GF-D8 (cell line): ENCODE results near the gene TRAPPC10.

Experiments used
- DNase-seq: peaks from one replicate; lab custom pipeline; 2025; lab: John Stamatoyannopoulos, UW

The TRAPPC10 gene

DNA sequence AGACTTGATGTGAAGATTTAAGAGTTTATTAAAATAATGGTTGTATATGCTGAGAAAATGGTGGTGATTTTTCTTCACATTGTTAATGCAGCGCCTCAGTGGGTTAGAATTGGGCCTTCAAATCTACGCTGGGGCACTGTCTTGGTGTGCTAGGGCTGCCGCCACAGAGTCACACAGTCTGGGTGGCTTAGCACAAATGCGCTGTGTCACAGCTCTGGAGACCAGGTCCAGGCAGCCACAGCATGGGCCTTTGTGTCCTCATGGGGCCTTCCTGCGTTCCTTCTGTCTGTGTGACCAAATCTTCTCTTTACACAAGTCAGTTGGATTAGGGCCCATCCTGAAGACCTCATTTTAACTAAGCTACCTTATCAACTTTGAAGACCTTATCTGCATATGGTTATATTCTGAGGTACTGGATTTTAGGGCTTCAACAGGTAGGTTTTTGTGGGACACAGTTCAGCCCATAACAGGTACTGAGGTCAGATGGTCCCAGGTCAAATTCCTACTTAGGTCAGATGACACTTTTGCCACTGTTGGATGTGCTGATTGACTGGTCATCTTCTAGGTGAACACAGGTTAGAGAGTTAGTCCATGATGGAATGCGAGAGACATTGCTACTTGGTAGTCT, 17.5 kb downstream of the TRAPPC10 start:
- DNase-seq = no peak

DNA sequence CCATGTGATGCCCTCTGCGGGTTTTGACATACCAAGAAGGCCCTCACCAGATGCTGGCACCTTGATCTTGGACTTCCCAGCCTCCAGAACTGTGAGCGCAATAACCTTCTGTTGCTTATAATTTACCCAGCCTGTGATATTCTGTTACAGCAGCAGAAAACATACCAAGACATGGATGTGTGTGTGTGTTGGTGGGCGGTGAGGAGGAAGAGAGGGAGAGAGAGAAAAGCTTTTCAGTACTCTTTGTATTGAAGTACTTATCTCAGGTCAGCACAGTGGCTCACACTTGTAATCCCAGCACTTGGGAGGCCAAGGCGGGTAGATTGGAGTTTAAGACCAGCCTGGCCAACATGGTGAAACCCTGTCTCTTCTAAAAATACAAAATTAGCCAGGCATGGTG, 23.1 kb downstream of the TRAPPC10 start:
- DNase-seq = no peak

DNA sequence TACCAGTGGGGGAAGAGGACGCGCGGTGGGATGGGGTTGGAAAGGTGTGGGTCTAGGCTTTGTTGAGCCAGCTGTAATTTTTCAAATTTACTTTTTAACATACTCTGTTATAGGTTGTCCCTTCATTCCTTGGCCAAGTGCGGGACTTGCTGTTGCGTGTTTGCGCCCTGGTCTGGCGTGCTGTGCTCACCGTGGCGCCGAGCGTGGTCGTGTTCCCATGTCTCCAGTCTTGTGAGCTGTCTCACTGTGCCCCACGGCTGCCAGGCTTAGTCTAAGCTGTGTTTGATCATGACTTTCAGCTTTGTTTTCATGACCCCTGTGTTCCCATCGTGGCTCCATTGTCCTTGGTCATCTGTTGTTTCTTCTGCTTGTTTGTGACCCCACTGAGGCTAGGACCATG, 26.0 kb downstream of the TRAPPC10 start:
- DNase-seq = no peak

DNA sequence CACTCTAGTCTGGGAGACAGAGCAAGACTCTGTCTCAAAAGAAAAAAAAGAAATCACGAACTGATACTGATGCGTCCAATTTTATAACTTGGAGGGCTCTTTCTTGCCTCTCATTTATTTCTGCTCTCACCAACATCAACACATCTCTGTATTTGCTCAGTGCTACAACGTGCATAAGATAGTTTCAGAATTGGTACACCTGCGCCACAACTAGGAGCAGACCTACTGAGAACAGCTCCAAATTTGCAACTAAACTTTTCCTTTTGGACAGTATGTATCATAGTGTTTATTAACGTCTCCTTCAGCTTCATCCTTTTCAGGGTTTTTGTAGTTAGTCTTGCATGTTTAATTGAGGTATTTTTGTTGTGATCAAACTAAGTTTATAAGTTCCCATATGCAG, 27.7 kb downstream of the TRAPPC10 start:
- DNase-seq = no peak

DNA sequence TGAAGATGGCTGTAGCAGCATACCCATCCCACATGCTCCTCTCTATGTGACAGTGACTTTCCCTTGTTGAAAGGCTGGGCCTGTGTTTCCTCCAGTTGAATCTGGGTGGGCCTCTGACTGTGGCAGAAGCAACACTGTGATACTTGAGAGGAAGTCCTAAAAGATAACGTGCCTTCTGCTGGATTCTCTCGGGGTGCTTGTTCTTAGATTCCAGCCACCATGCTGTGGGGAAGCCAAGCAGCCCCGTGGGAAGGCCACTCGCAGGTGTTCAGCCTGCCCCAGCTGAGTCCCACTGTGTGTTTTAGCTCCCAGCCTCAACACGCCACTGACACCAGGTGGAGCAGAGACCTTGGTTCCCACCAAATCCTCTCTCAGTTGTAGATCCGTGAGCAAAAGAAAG, 31.5 kb downstream of the TRAPPC10 start:
- DNase-seq = no peak

DNA sequence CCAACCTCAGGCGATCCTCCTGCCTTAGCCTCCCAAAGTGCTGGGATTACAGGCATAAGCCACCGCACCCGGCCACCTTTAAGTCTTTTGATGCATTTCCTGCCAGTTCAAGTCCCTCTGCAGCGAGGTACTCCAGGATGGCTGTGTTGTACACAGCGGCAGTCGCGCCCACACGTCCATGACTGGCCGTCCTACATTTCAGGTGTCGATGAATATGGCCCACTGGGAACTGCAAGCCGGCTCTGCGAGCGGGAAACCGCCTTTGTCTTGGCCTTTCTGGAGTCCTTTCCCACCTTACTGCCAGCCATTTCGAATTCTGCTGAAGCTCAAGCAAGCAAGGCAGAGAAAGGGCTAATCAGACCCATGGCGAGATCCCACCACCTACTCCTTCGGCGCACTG, 34.6 kb downstream of the TRAPPC10 start:
- no peak for DNase-seq

DNA sequence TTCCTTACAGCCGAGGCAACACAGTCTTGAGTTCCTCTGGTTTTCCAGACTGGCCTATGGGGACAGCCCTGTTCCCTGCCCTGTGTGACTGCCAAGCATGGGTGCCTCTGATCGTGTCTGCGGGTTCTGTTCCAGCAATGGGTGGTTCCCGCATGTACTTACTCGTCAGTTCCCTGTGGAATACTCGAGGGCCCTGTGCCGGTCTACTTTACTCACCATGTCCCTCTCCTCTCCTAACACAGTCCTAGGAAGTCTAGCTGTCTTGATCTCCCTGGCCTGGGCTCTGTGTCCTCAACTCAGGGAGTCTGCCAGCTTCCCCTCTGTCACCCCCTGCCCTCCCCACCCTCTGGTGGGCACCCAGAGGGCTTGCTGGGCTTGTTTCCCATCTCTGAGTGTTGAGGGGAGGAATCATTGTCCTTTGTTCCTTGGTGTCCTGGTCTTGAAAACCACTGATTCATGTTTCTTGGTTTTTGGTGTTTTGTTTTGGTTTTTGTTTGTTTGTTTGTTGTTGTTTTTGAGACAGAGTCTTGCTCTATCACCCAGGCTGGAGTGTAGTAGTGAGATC, 36.0 kb downstream of the TRAPPC10 start:
- no peak for DNase-seq

DNA sequence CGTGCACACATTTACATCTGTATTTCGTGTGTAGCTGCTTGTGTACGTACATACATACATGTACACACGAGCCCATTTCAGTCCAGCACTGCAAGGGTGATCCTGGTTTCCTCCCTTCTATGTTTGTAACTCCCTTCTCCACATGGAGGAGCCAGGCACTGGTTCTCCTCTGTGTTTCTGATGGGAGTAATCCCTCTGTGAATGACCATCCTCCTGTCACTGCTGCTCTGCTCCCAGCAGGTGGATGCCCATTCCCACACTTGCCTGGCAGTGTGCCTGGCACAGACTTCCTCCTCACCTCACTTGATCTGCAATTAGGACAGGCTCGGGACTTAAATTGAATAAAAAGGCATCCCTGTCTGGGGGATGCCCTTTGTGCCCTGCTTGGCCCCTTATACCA, 37.1 kb downstream of the TRAPPC10 start:
- no peak for DNase-seq

DNA sequence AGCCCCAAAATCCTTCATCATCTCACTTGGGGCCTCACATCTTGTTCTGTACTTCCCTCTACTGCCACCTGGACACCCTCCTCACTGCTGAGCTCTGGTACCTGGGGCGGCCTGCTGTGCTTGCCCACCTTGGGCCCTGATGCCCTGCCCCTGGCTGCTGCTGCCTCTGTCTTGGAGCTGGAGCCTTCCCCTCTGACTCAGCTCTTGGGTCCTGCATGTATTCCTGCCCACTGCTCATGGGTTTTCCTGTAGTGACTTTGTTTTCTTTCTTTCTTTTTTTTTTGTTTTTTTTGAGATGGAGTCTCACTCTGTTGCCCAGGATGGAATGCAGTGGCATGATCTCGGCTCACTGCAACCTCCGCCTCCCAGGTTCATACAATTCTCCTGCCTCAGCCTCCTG, 37.5 kb downstream of the TRAPPC10 start:
- no peak for DNase-seq

DNA sequence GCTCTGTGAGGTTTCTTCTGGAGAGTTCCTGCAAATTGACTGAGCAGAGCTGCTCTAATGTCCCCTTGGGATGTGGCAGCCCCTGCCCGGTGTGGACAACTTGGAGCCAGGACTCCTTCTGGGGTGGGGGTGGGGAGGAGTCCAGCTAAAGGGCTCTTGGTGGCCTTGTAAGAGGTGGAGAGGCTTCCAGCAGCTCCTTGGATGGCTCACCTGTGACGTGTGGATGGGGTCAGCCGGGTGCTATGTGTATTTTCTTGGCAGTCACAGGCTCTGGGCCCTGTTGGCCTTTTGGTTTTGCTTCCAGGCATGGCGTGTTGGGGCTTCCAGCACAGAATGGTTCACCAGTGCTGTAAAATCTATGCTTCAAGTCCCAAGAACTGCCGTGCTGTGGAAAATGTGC, 38.2 kb downstream of the TRAPPC10 start:
- no peak for DNase-seq

DNA sequence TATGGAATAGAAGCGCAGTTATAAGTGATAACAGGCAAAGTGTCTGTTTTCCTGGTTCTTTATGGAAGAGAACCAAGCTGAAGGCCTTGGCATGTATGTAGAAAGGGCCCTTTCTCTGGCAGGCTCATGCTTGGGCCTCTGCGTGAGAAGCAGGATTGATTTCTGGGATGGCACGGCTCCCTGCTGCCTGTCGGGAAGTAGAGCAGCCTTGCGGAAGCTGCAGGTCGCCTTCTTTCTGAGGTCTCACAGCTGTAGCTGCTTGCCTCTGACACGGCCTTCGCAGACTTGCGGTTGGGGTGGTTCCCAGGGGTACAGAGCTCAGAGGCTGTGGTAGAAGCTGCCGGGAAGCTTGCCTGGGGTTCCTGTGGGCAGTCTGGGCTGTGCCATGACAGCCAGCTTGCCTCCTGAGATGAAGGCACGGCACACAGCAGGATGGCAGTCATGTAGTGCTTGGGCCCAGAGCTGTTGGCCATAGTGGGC, 39.4 kb downstream of the TRAPPC10 start:
- DNase-seq = no peak

DNA sequence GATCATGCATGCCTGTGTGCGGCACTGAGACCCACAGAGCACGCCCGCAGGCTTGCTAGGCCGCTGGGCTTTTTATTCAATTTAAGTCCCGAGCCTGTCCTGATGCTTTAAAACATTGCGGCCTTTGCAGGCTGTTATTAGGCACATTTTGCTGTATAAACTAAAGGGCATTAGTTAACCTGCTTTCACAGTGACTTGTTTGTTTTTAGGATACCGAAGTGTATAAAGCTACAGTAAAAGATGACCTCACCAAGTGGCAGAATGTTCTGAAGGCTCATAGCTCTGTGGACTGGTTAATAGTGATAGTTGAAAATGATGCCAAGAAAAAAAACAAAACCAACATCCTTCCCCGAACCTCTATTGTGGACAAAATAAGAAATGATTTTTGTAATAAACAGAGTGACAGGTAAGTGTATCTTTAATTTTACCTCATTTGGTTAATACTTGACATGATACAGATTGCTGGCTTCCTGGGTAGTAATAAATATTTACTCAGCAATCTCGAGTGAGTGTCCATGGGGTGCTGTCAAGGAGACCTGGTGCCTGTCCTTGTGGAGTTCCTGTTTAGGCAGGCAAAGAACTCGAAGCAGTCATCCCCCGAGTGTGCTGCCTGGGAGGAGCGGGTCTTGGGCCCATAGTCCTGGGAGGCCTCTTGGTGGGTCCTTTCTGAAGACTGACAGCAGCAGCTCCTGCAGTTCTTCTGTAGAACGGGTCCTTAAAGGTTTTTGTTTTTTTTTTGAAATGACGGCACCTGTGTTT, 40.1 kb downstream of the TRAPPC10 start:
- DNase-seq = no peak

DNA sequence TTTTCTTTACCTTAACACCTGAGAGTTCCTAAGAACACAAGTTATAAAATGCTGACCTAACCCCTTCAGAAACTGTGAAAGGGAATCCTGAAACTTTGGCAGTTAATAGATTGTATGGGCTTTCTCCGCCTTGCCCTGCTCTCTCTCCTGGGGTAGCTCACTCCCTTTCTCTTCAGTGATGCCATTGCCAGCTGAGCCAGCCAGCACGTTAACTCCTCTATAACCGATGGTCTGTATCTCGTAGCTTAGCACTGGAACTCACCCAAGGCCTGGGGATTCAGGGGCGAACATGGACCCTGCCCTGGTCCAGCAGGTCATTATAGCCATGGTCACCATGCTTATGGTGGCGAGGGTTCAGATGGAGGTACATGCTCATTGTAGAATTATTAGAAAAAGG, 40.7 kb downstream of the TRAPPC10 start:
- DNase-seq = no peak

DNA sequence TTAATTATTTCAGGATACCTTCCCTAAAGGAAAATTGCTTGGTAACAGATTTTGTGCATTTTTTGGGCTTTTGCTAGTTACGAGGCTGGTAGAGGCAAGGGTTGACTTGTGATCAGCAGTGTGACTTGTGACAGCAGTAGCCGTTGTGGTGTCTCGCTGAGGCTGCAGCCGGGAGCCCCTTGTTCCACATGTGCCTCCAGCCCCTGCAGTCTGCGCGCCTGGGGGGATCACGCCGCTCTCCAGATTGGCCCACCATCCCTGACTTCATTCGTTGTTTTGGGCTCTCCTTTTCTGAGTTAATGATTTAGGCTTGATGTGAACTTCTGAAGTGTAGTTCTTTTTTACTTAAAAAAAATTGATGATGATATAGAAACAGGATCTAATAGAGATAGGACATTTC, 41.5 kb downstream of the TRAPPC10 start:
- no peak for DNase-seq

DNA sequence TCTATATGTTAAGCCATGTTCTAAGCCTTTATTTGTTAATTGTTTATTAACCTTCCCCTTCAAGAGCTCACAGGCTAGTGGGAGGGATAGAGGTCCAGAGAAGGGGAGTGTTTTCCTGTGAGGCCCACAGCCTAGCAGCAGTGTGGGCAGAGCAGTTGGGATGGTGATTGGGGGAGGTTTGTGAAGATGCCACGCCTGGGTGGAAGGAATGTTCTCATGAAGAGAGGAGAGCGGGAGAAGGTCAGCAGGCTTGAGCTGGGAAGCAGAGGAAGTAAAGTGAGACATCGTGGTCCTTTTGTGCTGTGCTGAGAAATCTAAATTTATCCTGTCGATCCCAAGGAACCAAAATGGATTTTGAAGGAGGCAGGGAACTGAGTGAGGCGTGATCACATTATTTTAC, 42.6 kb downstream of the TRAPPC10 start:
- no peak for DNase-seq

DNA sequence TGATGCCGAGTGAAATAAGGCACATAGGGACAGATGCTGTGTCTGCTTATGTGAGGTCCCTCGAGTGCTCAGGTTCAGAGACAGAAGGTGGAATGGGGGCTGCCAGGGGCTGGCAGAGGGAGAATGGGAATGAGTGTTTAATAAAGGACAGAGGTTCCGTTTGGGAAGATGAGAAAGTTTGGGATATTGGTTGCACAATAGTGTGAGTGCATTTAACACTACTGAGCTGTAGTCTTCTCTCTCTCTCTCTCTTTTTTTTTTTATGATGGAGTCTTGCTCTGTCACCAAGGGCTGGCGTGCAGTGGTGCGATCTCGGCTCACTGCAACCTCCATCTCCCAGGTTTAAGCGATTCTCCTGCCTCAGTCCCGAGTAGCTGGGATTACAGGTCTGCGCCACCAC, 44.9 kb downstream of the TRAPPC10 start:
- no peak for DNase-seq

DNA sequence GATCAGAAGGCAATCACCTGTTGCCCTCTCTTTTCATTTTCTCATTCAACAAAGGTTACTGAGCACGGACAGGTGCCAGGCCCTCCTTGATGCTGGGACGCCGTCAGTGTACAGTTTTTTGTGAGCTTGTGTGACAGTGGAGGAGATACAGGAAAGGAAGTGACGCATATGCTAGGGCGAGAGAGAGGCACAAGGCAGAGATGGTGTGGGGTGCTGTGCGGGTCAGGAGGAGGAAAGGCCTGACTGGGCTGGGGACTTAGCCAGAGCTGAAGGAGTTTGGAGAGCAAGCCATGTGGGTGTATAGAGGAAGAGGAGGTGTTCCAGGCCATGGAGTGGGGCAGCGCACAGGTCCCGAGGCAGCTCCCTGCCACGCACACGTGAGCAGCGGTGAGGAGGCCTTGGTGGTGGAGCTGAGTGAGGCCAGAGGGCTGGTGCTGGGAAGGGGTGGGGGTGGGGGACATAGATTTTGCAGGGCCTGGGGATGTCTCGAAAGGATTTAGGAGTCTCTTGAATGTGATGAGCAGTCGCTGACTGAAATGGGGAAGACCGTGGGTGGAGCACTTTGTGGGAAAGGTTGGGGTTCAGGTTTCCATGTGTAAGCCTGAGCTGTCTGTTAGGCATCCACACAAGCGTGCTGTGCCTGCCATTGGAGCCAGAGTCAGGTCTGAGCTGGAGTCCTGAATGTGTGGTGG, 46.0 kb downstream of the TRAPPC10 start:
- DNase-seq = no peak

DNA sequence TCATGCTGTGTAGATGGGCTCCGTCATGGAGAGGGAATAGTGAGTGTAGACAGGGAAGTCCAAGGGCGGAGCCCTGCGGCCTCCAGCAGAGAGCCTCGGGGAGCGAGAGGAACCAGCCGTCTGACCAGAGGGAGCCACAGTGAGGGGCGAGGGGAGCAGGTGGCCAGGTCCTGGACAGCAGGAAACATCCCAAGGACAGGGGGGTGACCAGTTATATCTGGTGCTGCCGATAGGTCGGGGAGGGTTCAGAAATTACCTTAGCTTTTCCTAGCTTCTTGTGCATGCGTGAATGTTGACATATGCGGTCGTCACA, 46.5 kb downstream of the TRAPPC10 start:
- no peak for DNase-seq

DNA sequence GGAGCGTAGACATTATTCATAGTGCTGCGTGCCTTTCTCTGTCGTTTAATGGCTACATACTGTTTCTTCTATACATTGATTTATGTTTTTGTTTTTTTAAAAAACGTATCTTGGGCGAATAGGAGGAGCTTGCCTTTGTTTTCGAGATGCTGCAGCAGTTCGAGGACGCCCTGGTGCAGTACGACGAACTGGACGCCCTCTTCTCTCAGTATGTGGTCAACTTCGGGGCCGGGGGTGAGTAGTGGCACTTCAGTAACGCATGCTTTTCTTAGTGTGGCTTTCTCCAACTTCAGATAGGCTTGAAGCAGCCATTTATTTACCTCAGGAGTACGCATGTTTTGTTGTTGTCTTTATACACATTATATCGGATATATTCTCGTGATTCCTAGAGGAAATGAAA, 46.9 kb downstream of the TRAPPC10 start:
- no peak for DNase-seq

DNA sequence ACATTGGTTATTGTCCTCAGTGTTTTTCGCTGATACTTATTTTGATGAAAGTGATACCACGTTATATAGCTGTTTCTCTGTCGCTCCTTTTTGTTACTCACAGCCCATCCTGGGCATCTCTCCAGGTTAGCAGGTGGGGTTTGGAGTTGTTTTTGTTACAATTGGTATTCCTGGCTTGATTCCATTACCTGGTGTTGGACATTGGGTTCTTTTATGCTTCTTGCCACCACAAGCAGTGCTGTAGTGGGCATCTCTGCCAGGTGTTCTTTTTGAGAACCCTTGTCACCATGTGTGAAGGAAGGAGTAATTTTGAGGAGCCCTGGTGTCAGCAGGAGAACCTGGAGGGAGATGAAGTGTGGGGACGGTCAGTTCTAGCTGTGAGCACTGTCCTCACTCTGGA, 47.6 kb downstream of the TRAPPC10 start:
- no peak for DNase-seq

DNA sequence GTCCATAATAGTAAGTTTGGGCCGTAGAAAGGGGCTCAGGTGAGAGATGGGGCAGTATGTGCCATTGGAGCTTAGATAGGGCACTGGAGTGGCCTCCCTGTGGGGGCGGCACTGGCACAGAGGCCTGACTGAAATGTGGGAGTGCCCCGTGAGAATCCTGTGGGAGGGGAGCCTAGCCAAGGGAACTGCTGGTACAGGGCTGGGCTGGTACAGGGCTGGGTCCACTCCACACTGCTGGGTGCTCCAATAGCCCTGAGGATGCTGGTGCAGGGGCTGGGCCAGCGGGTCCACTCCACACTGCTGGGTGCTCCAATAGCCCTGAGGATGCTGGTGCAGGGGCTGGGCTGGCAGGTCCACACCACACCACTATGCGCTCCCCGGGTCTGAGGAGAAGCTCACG, 50.3 kb downstream of the TRAPPC10 start:
- DNase-seq = no peak

DNA sequence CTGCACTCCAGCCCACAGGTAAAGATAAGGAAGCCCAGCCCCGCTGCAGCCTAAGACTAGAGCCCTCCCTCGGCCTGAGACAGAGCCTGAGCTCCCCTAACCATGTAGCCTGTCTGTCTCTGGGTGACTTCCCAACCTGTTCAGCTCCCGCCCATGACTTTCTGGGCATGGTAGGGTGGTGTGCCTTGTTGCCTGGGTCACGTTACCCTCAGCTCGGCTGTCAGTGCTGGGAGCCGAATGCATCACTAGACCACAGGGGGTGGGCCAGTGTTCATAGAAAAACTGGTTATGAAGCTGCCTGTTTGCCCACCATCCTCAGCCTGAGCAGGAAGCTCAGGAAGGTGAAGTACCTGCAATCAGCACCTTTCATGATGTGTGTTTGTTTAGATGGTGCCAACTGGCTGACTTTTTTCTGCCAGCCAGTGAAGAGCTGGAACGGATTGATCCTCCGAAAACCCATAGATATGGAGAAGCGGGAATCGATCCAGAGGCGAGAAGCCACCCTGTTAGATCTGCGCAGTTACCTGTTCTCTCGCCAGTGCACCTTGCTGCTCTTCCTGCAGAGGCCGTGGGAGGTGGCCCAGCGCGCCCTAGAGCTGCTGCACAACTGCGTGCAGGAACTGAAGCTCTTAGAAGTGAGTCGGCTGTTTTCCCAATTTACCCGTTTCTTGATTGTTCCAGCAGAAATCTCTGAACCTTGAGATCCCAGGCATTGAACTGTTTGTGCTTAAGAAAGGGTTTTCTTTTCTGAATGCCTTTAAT, 51.2 kb downstream of the TRAPPC10 start:
- no peak for DNase-seq
